Measurements from ENCODE around the gene GTF2H3. TPM values are rescaled to one million over a fixed set of nuclear protein-coding genes. Genes with fewer than 3 reads are reported as not detected.

The GTF2H3 gene
- total RNA-seq, 1 experiment from 2014 or later: 85.0 TPM

DNA sequence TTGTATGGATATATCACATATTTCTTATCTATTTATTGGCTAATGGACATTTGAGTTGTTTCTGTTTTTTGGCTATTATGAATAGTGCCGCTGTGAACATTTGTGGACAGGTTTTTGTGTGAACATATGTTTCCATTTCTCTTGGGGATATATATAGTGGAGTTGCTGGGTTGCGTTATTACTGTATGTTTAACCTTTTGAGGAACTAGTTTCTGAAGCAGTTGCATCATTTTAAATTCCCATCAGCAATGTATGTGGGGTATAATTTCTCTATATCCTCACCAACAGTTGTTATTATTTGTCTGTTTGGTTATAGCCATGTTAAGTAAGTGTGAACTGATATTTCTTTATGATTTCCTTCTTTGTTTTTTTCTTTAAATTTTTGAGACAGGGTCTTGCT lies 48.0 kb downstream of the GTF2H3 start:
- no peak for TF ChIP-seq CTCF (IDR thresholded peaks at IDR 0.05; ENCODE audit: unreplicated experiment)
- no peak for DNase-seq (ENCODE audit: unreplicated experiment)
- Mint-ChIP-seq H3K27me3 (ENCODE audit: insufficient read depth, unreplicated experiment) (no peaks in the 10 kb centered on the region), H3K4me1 (ENCODE audit: insufficient read depth, unreplicated experiment) (no peaks in the 10 kb centered on the region), H3K4me3 (ENCODE audit: unreplicated experiment) (no peak overlapping the region), H3K9me3 (ENCODE audit: unreplicated experiment) (no peaks in the 10 kb centered on the region), H3K36me3 (ENCODE audit: insufficient read depth, unreplicated experiment) (peaks cover 32% of the 10 kb centered on the region), H3K27ac (ENCODE audit: low read depth, unreplicated experiment) (no peak overlapping the region)
- ChIA-PET CTCF (no interaction called here), POLR2A (no interaction called here)
- intact Hi-C loops (cut with micrococcal nuclease): no loop called here
- no TSS peak for BruUV-seq (replicated peaks)

GRCh38 chr12:123683964-123684363 lies 50.3 kb downstream of the GTF2H3 start:
- intact Hi-C loops (cut with micrococcal nuclease): no loop called here
- POLR2A ChIA-PET: interaction anchor here (0.9 kb wide), 1 partner anchor 12 kb away, joined by 5 read pairs; no protein-coding TSS in a partner anchor
- TF ChIP-seq CTCF (IDR thresholded peaks at IDR 0.05; ENCODE audit: unreplicated experiment): no peak
- H3K27me3 Mint-ChIP-seq (ENCODE audit: insufficient read depth, unreplicated experiment): no peaks in the 10 kb centered on the region
- no peak overlapping the region for H3K4me3 Mint-ChIP-seq (ENCODE audit: unreplicated experiment)
- no peak overlapping the region for H3K27ac Mint-ChIP-seq (ENCODE audit: low read depth, unreplicated experiment)
- H3K4me1 Mint-ChIP-seq (ENCODE audit: insufficient read depth, unreplicated experiment): no peaks in the 10 kb centered on the region
- no peaks in the 10 kb centered on the region for H3K9me3 Mint-ChIP-seq (ENCODE audit: unreplicated experiment)
- peaks cover 40% of the 10 kb centered on the region for H3K36me3 Mint-ChIP-seq (ENCODE audit: insufficient read depth, unreplicated experiment)
- DNase-seq (ENCODE audit: unreplicated experiment): no peak
- CTCF ChIA-PET: interaction anchor here (0.6 kb wide), 1 partner anchor 18 kb away, joined by 3 read pairs; no protein-coding TSS in a partner anchor
- BruUV-seq (replicated peaks): no TSS peak

DNA sequence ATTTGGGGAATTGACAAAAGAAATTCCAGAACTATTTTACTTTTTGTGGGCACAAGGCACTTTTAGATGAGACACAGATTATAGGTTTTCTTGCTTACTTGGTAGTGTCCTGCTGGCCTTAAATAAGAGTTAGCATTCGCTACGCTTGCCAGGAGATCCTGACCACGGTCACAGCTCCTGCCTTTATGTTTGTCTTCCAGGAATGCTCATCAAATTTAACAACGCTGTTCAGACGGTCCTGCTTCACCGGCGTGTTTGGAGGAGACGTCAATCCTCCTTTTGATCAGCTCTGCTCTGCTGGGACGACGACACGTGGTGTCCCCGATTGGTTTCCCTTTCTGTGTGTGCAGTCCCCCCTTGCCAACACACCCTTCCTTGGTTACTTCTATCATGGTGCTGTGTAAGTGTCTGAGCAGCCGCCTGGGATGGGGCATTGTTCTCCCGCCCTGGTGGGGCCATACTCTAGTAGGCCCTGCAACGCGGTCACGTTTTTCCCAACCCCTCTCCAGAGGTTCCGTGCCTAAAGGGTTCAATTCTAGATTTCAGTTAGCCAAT lies 53.1 kb downstream of the GTF2H3 start:
- ChIA-PET CTCF (no interaction called here), POLR2A (no interaction called here)
- no peak for DNase-seq (ENCODE audit: unreplicated experiment)
- Mint-ChIP-seq H3K9me3 (ENCODE audit: unreplicated experiment) (no peaks in the 10 kb centered on the region), H3K27ac (ENCODE audit: low read depth, unreplicated experiment) (no peak overlapping the region), H3K4me1 (ENCODE audit: insufficient read depth, unreplicated experiment) (no peaks in the 10 kb centered on the region), H3K27me3 (ENCODE audit: insufficient read depth, unreplicated experiment) (no peaks in the 10 kb centered on the region), H3K36me3 (ENCODE audit: insufficient read depth, unreplicated experiment) (peaks cover 38% of the 10 kb centered on the region), H3K4me3 (ENCODE audit: unreplicated experiment) (no peak overlapping the region)
- no peak for TF ChIP-seq CTCF (IDR thresholded peaks at IDR 0.05; ENCODE audit: unreplicated experiment)
- no TSS peak for BruUV-seq (replicated peaks)
- intact Hi-C loops (cut with micrococcal nuclease): no loop called here

- no TSS peak for BruUV-seq (replicated peaks)
- DNase-seq (ENCODE audit: unreplicated experiment): no peak
- no peak for TF ChIP-seq CTCF (IDR thresholded peaks at IDR 0.05; ENCODE audit: unreplicated experiment)
- ChIA-PET CTCF (no interaction called here), POLR2A (interaction anchor here (0.6 kb wide), 1 partner anchor 21 kb away, joined by 3 read pairs; no protein-coding TSS in a partner anchor)
- Mint-ChIP-seq H3K27me3 (ENCODE audit: insufficient read depth, unreplicated experiment) (no peaks in the 10 kb centered on the region), H3K36me3 (ENCODE audit: insufficient read depth, unreplicated experiment) (peaks cover 58% of the 10 kb centered on the region), H3K27ac (ENCODE audit: low read depth, unreplicated experiment) (no peak overlapping the region), H3K4me1 (ENCODE audit: insufficient read depth, unreplicated experiment) (no peaks in the 10 kb centered on the region), H3K9me3 (ENCODE audit: unreplicated experiment) (no peaks in the 10 kb centered on the region), H3K4me3 (ENCODE audit: unreplicated experiment) (no peak overlapping the region)
- intact Hi-C loops (cut with micrococcal nuclease): no loop called here
Observed at GRCh38 chr12:123690191-123690840, 56.7 kb downstream of the GTF2H3 start.

Data from MCF 10A (cell line).